ENCODE results near the gene SAMD4A. TPM values are rescaled to one million over a fixed set of nuclear protein-coding genes. Genes with fewer than 3 reads are reported as not detected.

SAMD4A gene
- total RNA-seq, 1 donor from 2014 or later: 66.0 TPM

DNA sequence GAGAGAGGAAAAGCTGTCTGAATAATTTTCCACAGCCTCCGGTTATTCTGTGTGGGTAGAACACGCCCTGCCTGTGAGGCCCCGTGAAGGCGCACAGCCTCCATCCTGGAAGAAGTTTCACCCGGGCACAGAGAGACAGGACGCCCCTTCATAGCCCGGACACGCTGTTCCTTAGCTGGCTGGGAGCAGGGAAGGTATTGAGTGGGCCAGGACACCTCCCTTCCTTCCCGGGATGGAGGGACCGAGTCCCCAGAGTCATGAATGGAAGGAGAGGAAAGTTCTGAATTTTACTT, 200.2 kb downstream of the SAMD4A start:
- H3K27ac ChIP-seq: peak overlapping the region; percentile 96 to 97
- H3K9me3 ChIP-seq: no peaks in the 10 kb centered on the region
- no peak for DNase-seq (ENCODE audit: low spot score in 2 of 2)
- H3K4me1 ChIP-seq: peaks cover 14 to 31% of the 10 kb centered on the region in 2 donors
- H3K27me3 ChIP-seq: no peaks in the 10 kb centered on the region
- TF ChIP-seq, protein P1, sequence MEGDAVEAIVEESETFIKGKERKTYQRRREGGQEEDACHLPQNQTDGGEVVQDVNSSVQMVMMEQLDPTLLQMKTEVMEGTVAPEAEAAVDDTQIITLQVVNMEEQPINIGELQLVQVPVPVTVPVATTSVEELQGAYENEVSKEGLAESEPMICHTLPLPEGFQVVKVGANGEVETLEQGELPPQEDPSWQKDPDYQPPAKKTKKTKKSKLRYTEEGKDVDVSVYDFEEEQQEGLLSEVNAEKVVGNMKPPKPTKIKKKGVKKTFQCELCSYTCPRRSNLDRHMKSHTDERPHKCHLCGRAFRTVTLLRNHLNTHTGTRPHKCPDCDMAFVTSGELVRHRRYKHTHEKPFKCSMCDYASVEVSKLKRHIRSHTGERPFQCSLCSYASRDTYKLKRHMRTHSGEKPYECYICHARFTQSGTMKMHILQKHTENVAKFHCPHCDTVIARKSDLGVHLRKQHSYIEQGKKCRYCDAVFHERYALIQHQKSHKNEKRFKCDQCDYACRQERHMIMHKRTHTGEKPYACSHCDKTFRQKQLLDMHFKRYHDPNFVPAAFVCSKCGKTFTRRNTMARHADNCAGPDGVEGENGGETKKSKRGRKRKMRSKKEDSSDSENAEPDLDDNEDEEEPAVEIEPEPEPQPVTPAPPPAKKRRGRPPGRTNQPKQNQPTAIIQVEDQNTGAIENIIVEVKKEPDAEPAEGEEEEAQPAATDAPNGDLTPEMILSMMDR (IDR thresholded peaks at IDR 0.05): no peak
- H3K4me3 ChIP-seq: no peak overlapping the region
- intact Hi-C loops (cut with DNase I): loop anchor here (10.0 kb wide), 1 partner anchor 52 kb away; no protein-coding TSS in a partner anchor
- peaks cover 38 to 61% of the 10 kb centered on the region in 2 donors for H3K36me3 ChIP-seq

DNA sequence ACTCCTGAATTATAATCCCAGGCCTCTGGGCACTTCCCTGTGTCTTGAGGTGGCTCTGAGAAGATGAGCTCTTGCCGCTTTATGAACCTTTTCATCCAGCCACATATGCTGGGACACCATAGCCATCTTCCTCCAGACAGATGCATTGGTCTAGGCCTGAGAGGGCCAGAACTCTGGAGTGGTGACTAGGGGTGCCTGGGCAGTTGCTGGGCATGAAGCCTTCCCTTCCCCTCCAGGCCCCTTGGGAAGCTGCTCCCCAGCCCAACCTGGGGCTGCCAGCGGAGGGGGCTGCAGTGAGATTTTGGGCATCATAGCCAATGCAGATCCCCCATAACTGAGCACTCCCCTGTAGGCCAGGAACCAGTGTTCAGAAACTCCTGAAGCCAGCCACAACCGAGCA, 200.5 kb downstream of the SAMD4A start:
- TF ChIP-seq, protein P1 (IDR thresholded peaks at IDR 0.05): no peak
- H3K4me3 ChIP-seq: no peak overlapping the region
- intact Hi-C loops (cut with DNase I): loop anchor here (10.0 kb wide), 1 partner anchor 53 kb away; no protein-coding TSS in a partner anchor
- H3K27me3 ChIP-seq: no peaks in the 10 kb centered on the region
- H3K4me1 ChIP-seq: peaks cover 11 to 32% of the 10 kb centered on the region in 2 donors
- H3K27ac ChIP-seq: peak overlapping the region; percentile 96 to 97
- peaks cover 38 to 61% of the 10 kb centered on the region in 2 donors for H3K36me3 ChIP-seq
- H3K9me3 ChIP-seq: no peaks in the 10 kb centered on the region
- DNase-seq (ENCODE audit: low spot score in 2 of 2): no peak

DNA sequence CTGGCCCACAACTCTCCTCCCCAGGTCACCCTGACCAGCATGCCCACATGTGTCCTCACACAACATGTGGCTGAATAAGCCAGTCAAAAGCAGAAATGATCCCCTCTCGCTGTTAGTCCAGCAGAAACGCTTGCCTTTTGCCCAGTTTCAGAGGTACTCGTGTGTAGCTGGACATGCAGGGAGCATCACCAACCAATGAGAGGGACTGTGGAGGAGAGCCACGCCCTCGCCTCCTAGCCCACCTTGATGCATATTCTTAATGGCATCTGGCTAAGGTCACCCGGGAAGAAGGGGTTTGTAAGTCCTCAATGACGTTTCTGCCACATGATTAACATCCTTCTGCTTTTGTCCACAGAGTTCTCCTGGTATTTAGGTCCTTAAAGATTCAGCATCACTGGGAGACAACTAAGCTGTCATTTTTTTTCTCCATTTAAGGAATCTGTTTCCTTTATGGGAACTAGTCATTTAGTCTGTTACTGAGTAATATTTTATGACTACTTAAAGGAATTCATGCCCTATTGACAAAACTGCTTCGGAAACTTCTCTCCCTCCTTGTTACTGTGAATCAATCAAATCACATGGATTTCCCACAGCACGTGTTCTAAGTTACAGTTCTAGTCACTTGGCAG, 201.7 kb downstream of the SAMD4A start:
- no peaks in the 10 kb centered on the region for H3K9me3 ChIP-seq
- H3K36me3 ChIP-seq: peaks cover 36 to 55% of the 10 kb centered on the region in 2 donors
- H3K4me3 ChIP-seq: no peak overlapping the region
- peaks cover 11 to 37% of the 10 kb centered on the region in 2 donors for H3K4me1 ChIP-seq
- H3K27me3 ChIP-seq: no peaks in the 10 kb centered on the region
- TF ChIP-seq, protein P1 (IDR thresholded peaks at IDR 0.05): no peak
- intact Hi-C loops (cut with DNase I): loop anchor here (10.0 kb wide), 1 partner anchor 54 kb away; no protein-coding TSS in a partner anchor
- H3K27ac ChIP-seq: peak overlapping the region; percentile 96 to 97
- no peak for DNase-seq (ENCODE audit: low spot score in 2 of 2)

DNA sequence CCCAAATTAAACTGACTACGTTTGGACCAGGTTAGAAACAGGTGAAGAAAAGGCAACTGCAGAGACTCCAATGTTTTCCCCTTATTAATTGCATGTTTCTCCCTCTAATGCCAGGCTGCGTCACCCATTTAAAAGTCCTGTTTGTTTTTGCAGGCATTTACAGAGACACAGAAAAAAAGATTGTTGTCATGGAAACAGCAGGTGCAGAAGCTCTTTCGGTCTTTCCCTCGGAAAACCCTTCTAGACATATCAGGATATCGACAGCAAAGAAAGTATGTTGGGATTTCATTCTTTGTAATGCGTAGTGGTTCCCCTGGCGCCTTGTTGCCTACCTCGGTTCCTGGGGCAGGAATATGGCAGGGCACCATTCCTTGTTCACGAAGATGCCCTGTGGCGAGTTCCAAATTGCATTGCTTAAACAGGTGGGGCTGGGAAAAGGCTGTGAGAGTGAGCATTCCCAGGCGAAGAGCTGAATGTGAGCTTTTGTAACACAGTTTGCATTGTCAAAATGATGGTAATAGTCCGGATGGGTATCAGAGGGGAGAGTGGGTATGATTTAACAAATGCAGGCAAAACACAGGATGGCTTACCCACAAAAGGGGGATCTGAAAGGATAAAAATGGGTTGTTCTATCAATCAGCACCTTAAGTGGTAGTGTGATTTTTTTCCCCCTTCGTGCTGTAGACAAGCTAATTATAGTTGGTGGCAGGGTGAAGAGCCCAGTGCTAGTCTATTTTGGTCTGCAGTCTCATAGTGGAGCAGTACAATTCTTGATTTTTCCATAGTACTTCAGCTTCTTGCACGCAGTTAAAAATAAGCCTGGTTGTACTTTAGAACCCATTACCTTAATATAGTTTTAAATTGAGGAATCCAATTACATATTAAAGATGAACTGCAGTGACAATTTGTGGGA, 203.3 kb downstream of the SAMD4A start:
- H3K4me3 ChIP-seq: no peak overlapping the region
- H3K36me3 ChIP-seq: peaks cover 26 to 44% of the 10 kb centered on the region in 2 donors
- H3K27me3 ChIP-seq: no peaks in the 10 kb centered on the region
- no peak for DNase-seq (ENCODE audit: low spot score in 2 of 2)
- no peaks in the 10 kb centered on the region for H3K9me3 ChIP-seq
- TF ChIP-seq, protein P1 (IDR thresholded peaks at IDR 0.05): no peak
- peaks cover 19 to 49% of the 10 kb centered on the region in 2 donors for H3K4me1 ChIP-seq
- intact Hi-C loops (cut with DNase I): loop anchor here (2.0 to 10.0 kb wide), 2 partner anchors 35 to 55 kb away; no protein-coding TSS in a partner anchor
- H3K27ac ChIP-seq: peak overlapping the region; percentile 96 to 97

DNA sequence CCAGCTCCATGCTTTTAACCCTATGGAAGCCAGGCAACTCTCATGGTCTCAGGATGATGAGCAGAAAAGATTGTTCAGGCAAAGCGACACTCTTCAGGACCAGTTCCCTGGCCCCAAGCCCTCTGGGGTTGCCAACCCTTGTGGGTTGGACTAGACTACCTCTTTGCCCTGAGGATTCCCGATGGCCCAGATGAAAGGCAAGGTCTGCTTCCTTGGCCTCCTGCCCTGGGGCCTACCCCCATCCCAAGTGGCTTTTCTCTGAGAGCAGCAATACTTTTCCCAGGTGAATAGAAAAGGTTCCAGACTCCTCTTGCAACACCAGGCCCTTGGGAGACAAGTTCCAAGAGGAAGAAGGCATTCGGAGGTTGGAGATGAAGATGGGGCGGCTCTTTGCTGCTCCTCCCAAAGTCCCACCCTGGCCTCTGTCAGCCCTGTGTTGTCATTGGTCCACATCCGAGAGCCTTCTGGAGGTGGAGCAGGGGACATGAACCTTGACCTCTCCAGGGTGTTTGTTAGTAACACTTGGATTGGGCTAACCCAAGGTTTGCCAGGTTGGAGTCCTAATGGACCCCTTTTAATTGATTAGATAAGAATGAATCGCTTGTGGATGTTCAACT, 204.6 kb downstream of the SAMD4A start:
- TF ChIP-seq, protein P1 (IDR thresholded peaks at IDR 0.05): no peak
- peaks cover 23 to 35% of the 10 kb centered on the region in 2 donors for H3K36me3 ChIP-seq
- no peaks in the 10 kb centered on the region for H3K27me3 ChIP-seq
- peaks cover 27 to 61% of the 10 kb centered on the region in 2 donors for H3K4me1 ChIP-seq
- no peak overlapping the region for H3K4me3 ChIP-seq
- no peak for DNase-seq (ENCODE audit: low spot score in 2 of 2)
- peak overlapping the region; percentile 96 to 97 for H3K27ac ChIP-seq
- intact Hi-C loops (cut with DNase I): loop anchor here (2.0 kb wide), 2 partner anchors 37 to 95 kb away; no protein-coding TSS in a partner anchor
- no peaks in the 10 kb centered on the region for H3K9me3 ChIP-seq
